ENCODE data around the gene MAN2A2.

The MAN2A2 gene

DNA sequence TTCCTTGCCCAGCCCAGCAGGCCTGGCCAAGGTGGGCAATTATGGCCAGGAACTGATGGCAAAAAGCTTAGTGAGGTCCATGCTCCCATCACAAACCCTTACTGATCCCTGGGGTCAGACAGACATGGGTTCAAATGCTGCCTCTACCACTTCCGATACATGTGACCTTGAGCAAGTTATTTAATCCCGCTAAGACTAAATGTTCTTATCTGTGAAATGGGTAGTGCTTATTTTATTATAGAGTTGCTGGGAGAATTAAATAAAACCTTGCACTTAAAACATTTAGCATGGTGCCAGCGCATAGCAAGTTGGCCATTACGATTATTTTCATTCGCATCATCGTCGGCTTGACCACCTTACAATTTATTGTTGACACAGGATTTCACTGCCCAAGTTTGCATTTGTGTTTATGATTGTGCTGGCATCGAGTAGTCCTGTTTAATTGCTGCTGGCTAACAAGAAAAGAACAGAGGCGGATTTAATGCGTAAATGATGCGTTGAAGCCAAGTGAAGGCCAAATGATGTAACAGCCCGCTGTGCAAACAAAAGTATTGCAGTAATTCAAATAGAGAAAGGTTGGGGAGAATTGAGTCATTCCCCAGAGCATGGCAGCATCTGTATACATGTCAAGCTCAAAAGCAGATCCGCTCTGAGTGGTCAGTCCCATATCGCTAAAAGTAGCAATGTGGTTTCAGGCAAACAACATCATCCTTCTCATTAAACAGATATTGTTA lies 42.0 kb upstream of the MAN2A2 start:
- no peak for DNase-seq (ENCODE audit: extremely low spot score)
- POLR2A ChIA-PET, result interaction anchor here (0.7 kb wide), 1 partner anchor 10 kb away, joined by 5 read pairs; no protein-coding TSS in a partner anchor
- CTCF ChIA-PET, result interaction anchor here (0.7 kb wide), 1 partner anchor 12 kb away, joined by 3 read pairs; no protein-coding TSS in a partner anchor
- TF ChIP-seq SP1 (IDR thresholded peaks at IDR 0.05), result no peak

GRCh38 chr15:90862487-90862886 lies 40.6 kb upstream of the MAN2A2 start:
- DNase-seq (ENCODE audit: extremely low spot score), result no peak
- POLR2A ChIA-PET, result no interaction called here
- TF ChIP-seq SUZ12 (IDR thresholded peaks at IDR 0.05), result no peak
- CTCF ChIA-PET, result no interaction called here

GRCh38 chr15:90862964-90863778 lies 39.9 kb upstream of the MAN2A2 start:
- no peak for DNase-seq (ENCODE audit: extremely low spot score)
- TF ChIP-seq SP1 (IDR thresholded peaks at IDR 0.05) (no peak), ELF4 (IDR thresholded peaks at IDR 0.05) (no peak), PKNOX1 (IDR thresholded peaks at IDR 0.05) (no peak), CTBP1 (IDR thresholded peaks at IDR 0.05; ENCODE audit: borderline replicate concordance) (no peak), FOXA1 (IDR thresholded peaks at IDR 0.05) (no peak)
- ChIA-PET POLR2A (interaction anchor here (1.0 to 1.2 kb wide), 2 partner anchors 69 to 146 kb away, joined by 3 to 4 read pairs; partner anchors contain the start of genes BLM and HDDC3), CTCF (no interaction called here)

GRCh38 chr15:90863987-90864386 lies 39.1 kb upstream of the MAN2A2 start:
- TF ChIP-seq BHLHE40 (IDR thresholded peaks at IDR 0.05; ENCODE audit: borderline replicate concordance), result no peak
- no peak for TF ChIP-seq ARNT (IDR thresholded peaks at IDR 0.05)
- ChIA-PET POLR2A (interaction anchor here (1.0 to 1.2 kb wide), 2 partner anchors 69 to 147 kb away, joined by 3 to 4 read pairs; partner anchors contain the start of genes BLM and HDDC3), CTCF (no interaction called here)
- no peak for DNase-seq (ENCODE audit: extremely low spot score)

DNA sequence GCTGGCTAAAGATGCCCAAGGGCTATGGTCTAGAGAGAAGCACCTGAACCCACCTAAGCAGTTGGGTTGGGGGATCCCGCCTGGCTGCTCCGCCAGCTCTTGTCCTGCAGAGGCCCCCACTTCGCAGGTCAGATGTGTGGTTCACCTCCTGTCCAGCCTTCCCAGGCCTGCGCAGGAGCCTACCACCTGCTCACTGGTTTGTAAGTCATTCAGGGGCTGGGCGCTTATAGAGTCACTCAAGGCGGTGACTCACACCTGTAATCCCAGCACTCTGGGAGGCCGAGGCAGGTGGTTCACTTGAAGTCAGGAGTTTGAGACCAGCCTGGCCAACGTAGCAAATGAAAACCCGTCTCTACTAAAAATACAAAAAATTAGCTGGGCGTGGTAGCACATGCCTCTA lies 38.6 kb upstream of the MAN2A2 start:
- no peak for DNase-seq (ENCODE audit: extremely low spot score)
- TF ChIP-seq LEF1 (IDR thresholded peaks at IDR 0.05; ENCODE audit: borderline replicate concordance), result no peak
- no peak for TF ChIP-seq NFRKB (IDR thresholded peaks at IDR 0.05)
- no peak for TF ChIP-seq L3MBTL2 (conservative IDR thresholded peaks at IDR 0.05)
- TF ChIP-seq CTBP1 (IDR thresholded peaks at IDR 0.05; ENCODE audit: borderline replicate concordance), result no peak
- no peak for TF ChIP-seq ELF4 (IDR thresholded peaks at IDR 0.05)
- no peak for TF ChIP-seq BHLHE40 (IDR thresholded peaks at IDR 0.05; ENCODE audit: borderline replicate concordance)
- ChIA-PET POLR2A (interaction anchor here (1.0 to 1.2 kb wide), 2 partner anchors 68 to 147 kb away, joined by 3 to 4 read pairs; partner anchors contain the start of genes BLM and HDDC3), CTCF (no interaction called here)

GRCh38 chr15:90865702-90866101 lies 37.4 kb upstream of the MAN2A2 start:
- POLR2A ChIA-PET, result no interaction called here
- CTCF ChIA-PET, result no interaction called here
- DNase-seq (ENCODE audit: extremely low spot score), result no peak
- TF ChIP-seq CTBP1 (IDR thresholded peaks at IDR 0.05; ENCODE audit: borderline replicate concordance) (no peak), L3MBTL2 (conservative IDR thresholded peaks at IDR 0.05) (no peak), FOXA1 (IDR thresholded peaks at IDR 0.05) (no peak)

- no peak for DNase-seq (ENCODE audit: extremely low spot score)
- ChIA-PET POLR2A (no interaction called here), CTCF (no interaction called here)
- TF ChIP-seq NFRKB (IDR thresholded peaks at IDR 0.05) (no peak), TARDBP (IDR thresholded peaks at IDR 0.05) (no peak), FOXK2 (IDR thresholded peaks at IDR 0.05) (no peak), SUZ12 (IDR thresholded peaks at IDR 0.05) (no peak), LEF1 (IDR thresholded peaks at IDR 0.05; ENCODE audit: borderline replicate concordance) (no peak), FOXA1 (IDR thresholded peaks at IDR 0.05) (no peak)
These were observed 36.9 kb upstream of the MAN2A2 start for GRCh38 chr15:90866161-90866715.

DNA sequence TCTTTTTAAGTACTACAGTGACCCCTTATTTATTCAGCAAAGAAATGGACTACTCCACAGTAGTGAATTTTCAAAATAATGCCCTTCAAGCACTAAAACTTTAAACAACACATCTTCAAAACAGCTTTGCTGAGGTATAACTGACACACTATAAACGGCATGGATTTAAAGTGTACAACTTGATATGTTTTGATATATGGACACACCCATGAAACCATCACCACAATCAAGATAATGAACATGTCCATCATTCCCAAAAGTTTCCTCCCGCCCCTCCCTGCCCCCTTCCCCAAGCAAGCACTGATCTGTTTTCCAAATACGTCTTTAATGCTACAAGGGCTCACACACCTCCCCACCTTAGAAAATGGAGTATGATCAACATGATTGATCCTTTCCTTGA lies 36.3 kb upstream of the MAN2A2 start:
- ChIA-PET CTCF (no interaction called here), POLR2A (no interaction called here)
- no peak for TF ChIP-seq FOXM1 (IDR thresholded peaks at IDR 0.05; ENCODE audit: borderline replicate concordance)
- peak; percentile 37; the same call in 1 of the 2 replicates for TF ChIP-seq PKNOX1 (IDR thresholded peaks at IDR 0.05)
- no peak for TF ChIP-seq SP1 (IDR thresholded peaks at IDR 0.05)
- no peak for TF ChIP-seq SUZ12 (IDR thresholded peaks at IDR 0.05)
- no peak for TF ChIP-seq ZNF384 (IDR thresholded peaks at IDR 0.05)
- no peak for TF ChIP-seq TARDBP (IDR thresholded peaks at IDR 0.05)
- no peak for TF ChIP-seq ARNT (IDR thresholded peaks at IDR 0.05)
- no peak for TF ChIP-seq FOXK2 (IDR thresholded peaks at IDR 0.05)
- TF ChIP-seq ELF4 (IDR thresholded peaks at IDR 0.05), result no peak
- DNase-seq (ENCODE audit: extremely low spot score), result no peak

All from HEK293T (cell line).